ENCODE measurements around the gene MYO6. TPM values are rescaled to one million over a fixed set of nuclear protein-coding genes. Genes with fewer than 3 reads are reported as not detected.

The MYO6 gene
- total RNA-seq, 1 donor from 2014 or later, result 20.4 TPM

DNA sequence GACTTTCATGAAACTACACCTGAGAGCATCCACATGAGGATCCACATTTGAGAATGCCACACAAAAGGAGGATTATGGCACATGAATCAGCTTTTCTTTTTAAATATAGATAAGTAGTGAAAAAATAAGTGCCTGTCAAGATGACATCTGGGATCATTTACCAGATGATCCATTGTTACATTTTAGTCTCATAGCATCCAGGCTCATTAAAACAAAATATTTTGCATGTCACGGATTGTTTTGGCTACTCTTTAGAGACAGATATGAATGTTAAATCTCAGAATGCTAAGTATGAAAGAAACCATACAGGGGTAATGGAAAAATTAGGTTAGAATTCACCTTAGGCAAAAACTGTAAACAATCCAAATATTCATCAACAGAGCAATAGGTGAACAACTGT lies 66.7 kb downstream of the MYO6 start:
- Histone ChIP-seq H3K36me3 (no peaks in the 10 kb centered on the region), H3K27me3 (no peaks in the 10 kb centered on the region), H3K9me3 (no peaks in the 10 kb centered on the region), H3K4me1 (no peaks in the 10 kb centered on the region), H3K27ac (no peak overlapping the region), H3K4me3 (no peak overlapping the region)
- no peak for DNase-seq (ENCODE audit: extremely low spot score in 2 of 2)
- intact Hi-C loops (cut with DNase I), result no loop called here
- TF ChIP-seq, protein P1, sequence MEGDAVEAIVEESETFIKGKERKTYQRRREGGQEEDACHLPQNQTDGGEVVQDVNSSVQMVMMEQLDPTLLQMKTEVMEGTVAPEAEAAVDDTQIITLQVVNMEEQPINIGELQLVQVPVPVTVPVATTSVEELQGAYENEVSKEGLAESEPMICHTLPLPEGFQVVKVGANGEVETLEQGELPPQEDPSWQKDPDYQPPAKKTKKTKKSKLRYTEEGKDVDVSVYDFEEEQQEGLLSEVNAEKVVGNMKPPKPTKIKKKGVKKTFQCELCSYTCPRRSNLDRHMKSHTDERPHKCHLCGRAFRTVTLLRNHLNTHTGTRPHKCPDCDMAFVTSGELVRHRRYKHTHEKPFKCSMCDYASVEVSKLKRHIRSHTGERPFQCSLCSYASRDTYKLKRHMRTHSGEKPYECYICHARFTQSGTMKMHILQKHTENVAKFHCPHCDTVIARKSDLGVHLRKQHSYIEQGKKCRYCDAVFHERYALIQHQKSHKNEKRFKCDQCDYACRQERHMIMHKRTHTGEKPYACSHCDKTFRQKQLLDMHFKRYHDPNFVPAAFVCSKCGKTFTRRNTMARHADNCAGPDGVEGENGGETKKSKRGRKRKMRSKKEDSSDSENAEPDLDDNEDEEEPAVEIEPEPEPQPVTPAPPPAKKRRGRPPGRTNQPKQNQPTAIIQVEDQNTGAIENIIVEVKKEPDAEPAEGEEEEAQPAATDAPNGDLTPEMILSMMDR (IDR thresholded peaks at IDR 0.05), result no peak
- TF ChIP-seq POLR2A (IDR thresholded peaks at IDR 0.05), result no peak
- no peak for TF ChIP-seq POLR2AphosphoS5 (IDR thresholded peaks at IDR 0.05; ENCODE audit: insufficient read depth in 1 of 2, low read depth in 1 of 2)

DNA sequence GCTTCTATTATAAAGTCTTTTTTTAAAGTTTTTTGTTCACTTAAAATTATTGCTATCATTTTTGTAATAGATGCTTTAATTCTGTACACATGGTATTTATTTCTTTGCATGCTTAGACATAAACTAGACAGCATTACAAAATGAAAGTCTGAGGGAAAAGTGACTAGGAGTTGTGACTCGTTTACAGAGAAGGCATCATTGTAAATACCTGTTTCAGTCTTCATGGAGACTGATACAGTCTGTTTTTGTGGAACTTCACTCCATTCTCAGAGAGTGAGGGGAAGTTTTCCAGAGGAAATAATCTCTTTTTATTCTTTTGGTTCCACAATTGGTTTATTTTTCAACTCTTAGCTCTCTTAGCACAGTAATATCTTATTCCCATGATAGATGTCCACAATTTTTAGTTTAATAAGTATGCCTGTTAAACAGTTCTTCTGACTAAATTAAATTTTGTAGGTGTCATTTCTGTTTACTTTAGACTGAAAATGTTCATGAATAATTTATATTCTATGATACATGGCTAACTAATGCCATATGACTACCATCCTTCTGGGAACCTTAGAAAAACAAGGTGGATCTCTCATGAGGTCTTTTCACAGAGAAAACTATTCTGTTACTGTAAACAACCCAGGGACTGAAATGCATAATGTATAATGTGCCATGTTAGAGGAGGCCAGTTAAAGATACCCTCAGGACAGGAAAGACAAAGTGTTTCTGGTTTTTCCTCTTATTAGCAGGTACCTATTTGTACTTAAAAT lies 69.2 kb downstream of the MYO6 start:
- no peak overlapping the region for H3K4me3 ChIP-seq
- intact Hi-C loops (cut with DNase I), result no loop called here
- no peaks in the 10 kb centered on the region for H3K4me1 ChIP-seq
- no peak for TF ChIP-seq POLR2AphosphoS5 (IDR thresholded peaks at IDR 0.05; ENCODE audit: insufficient read depth in 1 of 2, low read depth in 1 of 2)
- TF ChIP-seq POLR2A (IDR thresholded peaks at IDR 0.05), result no peak
- TF ChIP-seq, protein P1 (IDR thresholded peaks at IDR 0.05), result no peak
- no peak for DNase-seq (ENCODE audit: extremely low spot score in 2 of 2)
- H3K36me3 ChIP-seq, result no peaks in the 10 kb centered on the region
- H3K9me3 ChIP-seq, result no peaks in the 10 kb centered on the region
- H3K27ac ChIP-seq, result no peak overlapping the region
- no peaks in the 10 kb centered on the region for H3K27me3 ChIP-seq

DNA sequence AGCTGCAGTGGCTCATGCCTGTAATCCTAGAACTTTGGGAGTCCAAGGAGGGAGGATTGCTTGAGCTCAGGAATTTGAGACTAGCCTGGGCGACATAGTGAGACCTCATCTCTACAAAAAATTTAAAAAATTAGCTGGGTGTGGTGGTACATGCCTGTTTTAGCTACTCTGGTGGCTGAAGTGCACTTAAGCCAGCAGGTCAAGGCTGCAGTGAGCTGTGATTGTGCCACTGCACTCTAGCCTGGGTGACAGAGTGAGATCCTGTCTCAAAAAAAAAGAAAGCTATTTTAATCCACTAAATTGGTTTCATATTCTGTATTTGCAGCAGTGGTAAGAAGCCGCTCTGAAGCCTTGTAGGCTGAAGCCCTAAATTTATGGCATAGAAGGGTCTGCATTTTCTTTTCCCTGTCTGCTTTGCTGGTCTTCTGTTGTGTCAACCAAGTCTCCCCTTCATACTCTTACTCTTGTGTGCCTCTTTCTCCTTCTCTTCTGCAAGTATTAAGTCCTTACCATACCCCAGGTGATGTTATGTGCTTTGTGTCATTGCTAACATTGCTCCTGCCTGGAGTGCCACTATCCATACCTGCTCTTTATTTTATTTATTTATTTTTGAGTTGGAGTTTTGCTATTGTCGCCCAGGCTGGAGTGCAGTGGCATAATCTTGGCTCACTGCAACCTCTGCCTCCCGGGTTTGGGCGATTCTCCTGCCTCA lies 70.9 kb downstream of the MYO6 start:
- H3K4me1 ChIP-seq, result no peaks in the 10 kb centered on the region
- DNase-seq (ENCODE audit: extremely low spot score in 2 of 2), result no peak
- TF ChIP-seq, protein P1 (IDR thresholded peaks at IDR 0.05), result no peak
- TF ChIP-seq POLR2AphosphoS5 (IDR thresholded peaks at IDR 0.05; ENCODE audit: insufficient read depth in 1 of 2, low read depth in 1 of 2) (no peak), POLR2A (IDR thresholded peaks at IDR 0.05) (no peak)
- intact Hi-C loops (cut with DNase I), result no loop called here
- no peaks in the 10 kb centered on the region for H3K9me3 ChIP-seq
- H3K4me3 ChIP-seq, result no peak overlapping the region
- H3K27me3 ChIP-seq, result no peaks in the 10 kb centered on the region
- H3K27ac ChIP-seq, result no peak overlapping the region
- H3K36me3 ChIP-seq, result no peaks in the 10 kb centered on the region

DNA sequence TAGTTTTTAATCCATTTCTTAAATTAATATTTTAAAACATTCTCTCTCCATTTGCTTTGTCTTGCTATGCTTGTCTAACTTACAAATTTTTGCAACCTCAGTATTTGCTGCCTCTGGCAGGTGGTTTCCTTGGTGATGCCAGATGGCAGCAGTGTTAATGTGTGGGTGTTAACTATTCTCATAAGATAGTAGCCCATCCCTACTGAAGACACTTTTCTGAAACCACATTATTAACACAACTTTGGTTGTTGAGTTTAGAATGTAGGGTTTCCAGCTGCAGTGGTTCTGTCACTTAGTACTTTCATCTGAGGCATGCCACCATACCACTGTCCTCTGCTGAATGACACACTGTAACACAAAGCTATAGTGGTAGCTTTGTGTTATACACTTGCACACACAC lies 75.1 kb downstream of the MYO6 start:
- no peaks in the 10 kb centered on the region for H3K9me3 ChIP-seq
- H3K4me3 ChIP-seq, result no peak overlapping the region
- H3K36me3 ChIP-seq, result no peaks in the 10 kb centered on the region
- no peaks in the 10 kb centered on the region for H3K27me3 ChIP-seq
- intact Hi-C loops (cut with DNase I), result no loop called here
- no peak for TF ChIP-seq POLR2AphosphoS5 (IDR thresholded peaks at IDR 0.05; ENCODE audit: insufficient read depth in 1 of 2, low read depth in 1 of 2)
- TF ChIP-seq, protein P1 (IDR thresholded peaks at IDR 0.05), result no peak
- TF ChIP-seq POLR2A (IDR thresholded peaks at IDR 0.05), result no peak
- DNase-seq (ENCODE audit: extremely low spot score in 2 of 2), result no peak
- no peak overlapping the region for H3K27ac ChIP-seq
- no peaks in the 10 kb centered on the region for H3K4me1 ChIP-seq

DNA sequence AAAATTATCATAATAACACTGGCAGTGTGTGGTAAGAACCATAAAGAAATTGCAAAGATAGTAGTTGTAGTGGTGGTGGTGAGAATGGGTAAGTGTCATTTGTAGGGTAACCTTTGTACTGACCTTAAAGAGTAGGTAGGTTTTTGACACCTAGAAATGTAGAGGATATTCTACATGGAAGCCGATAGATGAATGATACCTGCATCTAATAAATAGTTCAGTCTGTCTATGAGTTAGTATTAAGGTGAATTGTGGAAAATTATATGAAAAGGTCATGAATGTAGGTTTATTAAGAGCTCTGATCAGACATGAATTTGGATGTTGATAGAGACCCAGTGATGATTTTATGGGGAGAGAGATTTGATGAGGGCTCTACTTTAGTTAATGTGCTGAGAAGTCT lies 78.1 kb downstream of the MYO6 start:
- H3K36me3 ChIP-seq, result no peaks in the 10 kb centered on the region
- no peak overlapping the region for H3K4me3 ChIP-seq
- H3K4me1 ChIP-seq, result no peaks in the 10 kb centered on the region
- H3K27ac ChIP-seq, result no peak overlapping the region
- no peaks in the 10 kb centered on the region for H3K9me3 ChIP-seq
- no peaks in the 10 kb centered on the region for H3K27me3 ChIP-seq
- DNase-seq (ENCODE audit: extremely low spot score in 2 of 2), result no peak
- TF ChIP-seq POLR2A (IDR thresholded peaks at IDR 0.05), result no peak
- TF ChIP-seq, protein P1 (IDR thresholded peaks at IDR 0.05), result no peak
- no peak for TF ChIP-seq POLR2AphosphoS5 (IDR thresholded peaks at IDR 0.05; ENCODE audit: insufficient read depth in 1 of 2, low read depth in 1 of 2)
- intact Hi-C loops (cut with DNase I), result no loop called here
